C1 segment of cervical spinal cord (tissue), 14 donors: ENCODE results near the gene TMEM145.
"Not testable (repeated sequence)": the region's sequence is repeated elsewhere in the genome, so short reads cannot be mapped to it uniquely, and the experiment has no call there.

Experiments used
- DNase-seq, 14 donors: peaks; one replicate each; lab custom pipeline; 2025; lab: John Stamatoyannopoulos, UW

Gene TMEM145

DNA sequence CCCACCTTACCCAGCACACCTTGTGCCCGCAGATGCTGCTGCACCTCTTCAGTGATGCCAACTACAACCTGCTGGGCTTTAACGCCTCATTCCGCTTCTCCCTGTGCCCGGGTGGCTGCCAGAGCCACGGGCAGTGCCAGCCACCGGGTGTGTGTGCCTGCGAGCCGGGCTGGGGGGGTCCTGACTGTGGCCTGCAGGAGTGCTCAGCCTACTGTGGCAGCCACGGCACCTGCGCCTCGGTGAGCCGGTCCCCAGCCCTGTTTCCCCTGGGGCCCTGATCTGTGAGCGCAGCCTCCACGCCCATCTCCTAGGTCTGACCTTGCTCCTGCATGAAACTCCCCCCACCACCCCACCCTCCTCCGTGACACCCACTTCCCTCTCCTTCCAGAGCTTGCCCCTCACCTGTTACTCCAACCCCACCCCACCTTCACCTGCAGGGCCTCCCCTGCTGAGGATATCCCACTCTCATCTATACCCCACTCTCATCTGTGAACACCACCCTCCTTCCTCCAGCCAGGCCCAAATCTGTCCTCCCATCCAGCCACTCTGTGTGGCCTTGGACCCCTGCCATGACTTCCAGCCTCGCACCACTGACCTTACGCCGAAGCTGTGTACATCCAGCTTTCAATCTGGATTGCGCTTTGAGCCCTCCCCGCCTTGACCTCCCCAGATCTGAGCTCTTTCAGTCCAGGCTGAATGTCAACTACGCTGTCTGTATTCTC lies 21.0 kb downstream of the TMEM145 start:
- DNase-seq, result peak in 1 of 14 donors; percentile 51

- DNase-seq, result peak in 1 of 14 donors; percentile 68
These were observed 21.7 kb downstream of the TMEM145 start for GRCh38 chr19:42334697-42335373.

- no peak for DNase-seq
These were observed 22.3 kb downstream of the TMEM145 start for GRCh38 chr19:42335374-42335936.

DNA sequence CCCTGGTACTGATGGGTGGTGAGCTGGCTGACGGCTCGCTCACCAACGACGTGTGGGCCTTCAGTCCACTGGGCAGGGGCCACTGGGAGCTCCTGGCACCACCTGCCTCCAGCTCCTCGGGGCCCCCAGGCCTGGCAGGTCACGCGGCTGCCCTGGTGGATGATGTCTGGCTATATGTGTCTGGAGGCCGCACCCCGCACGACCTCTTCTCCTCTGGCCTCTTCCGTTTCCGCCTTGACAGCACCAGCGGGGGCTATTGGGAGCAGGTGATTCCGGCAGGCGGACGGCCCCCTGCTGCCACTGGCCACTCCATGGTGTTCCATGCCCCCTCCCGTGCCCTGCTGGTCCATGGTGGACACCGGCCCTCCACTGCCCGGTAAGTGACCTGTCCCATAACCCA lies 22.9 kb downstream of the TMEM145 start:
- no peak for DNase-seq

DNA sequence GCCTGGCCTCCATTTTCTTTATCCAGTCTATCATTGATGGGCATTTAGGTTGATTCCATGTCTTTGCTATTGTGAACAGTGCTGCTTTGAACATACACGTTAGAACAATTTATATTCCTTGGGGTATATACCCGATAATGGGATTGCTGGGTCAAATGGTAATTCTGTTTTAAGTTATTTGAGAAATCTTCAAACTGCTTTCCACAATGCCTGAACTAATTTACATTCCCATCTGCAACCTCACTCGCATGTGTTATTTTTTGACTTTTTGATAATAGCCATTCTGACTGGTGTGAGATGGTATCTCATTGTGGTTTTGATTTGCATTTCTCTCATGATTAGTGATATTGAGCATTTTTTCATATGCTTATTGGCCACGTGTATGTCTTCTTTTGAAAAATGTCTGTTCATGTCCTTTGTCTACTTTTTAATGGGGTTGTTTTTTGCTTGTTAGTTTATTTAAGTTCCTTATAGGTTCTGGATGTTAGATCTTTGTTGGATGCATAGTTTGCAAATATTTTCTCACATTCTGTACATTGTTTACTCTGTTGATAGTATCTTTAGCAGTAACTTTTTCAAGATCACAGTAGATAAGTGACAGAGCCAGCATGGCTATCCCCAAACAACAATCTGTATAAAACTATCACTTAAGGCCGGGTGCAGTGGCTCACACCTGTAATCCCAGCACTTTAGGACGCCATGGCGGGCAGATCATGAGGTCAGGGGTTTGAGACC lies 26.2 kb downstream of the TMEM145 start:
- not testable (repeated sequence) for DNase-seq

- DNase-seq, result not testable (repeated sequence)
These were observed 26.8 kb downstream of the TMEM145 start for GRCh38 chr19:42339922-42340321.

- no peak for DNase-seq
These were observed 30.4 kb downstream of the TMEM145 start for GRCh38 chr19:42343344-42344110.

DNA sequence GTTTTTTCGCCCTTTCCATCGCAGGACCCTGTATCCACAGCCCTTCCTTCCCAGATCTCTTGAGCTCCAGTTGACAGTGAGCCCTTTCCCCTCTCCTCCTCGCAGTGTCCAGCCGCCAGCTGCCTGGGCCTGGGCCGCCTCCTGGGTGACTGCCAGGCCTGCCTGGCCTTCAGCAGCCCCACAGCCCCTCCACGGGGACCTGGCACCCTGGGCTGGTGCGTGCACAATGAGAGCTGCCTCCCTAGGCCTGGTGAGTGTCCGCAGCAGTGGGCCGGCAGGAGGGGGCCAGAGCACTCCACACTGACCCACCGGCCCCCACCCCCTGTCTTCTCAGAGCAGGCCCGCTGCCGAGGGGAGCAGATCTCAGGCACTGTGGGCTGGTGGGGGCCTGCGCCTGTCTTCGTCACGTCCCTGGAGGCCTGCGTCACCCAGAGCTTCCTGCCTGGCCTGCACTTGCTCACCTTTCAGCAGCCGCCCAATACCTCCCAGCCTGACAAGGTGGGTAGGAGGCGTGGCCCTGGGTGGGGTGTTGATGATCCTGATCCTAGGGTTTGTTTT lies 31.3 kb downstream of the TMEM145 start:
- no peak for DNase-seq

DNA sequence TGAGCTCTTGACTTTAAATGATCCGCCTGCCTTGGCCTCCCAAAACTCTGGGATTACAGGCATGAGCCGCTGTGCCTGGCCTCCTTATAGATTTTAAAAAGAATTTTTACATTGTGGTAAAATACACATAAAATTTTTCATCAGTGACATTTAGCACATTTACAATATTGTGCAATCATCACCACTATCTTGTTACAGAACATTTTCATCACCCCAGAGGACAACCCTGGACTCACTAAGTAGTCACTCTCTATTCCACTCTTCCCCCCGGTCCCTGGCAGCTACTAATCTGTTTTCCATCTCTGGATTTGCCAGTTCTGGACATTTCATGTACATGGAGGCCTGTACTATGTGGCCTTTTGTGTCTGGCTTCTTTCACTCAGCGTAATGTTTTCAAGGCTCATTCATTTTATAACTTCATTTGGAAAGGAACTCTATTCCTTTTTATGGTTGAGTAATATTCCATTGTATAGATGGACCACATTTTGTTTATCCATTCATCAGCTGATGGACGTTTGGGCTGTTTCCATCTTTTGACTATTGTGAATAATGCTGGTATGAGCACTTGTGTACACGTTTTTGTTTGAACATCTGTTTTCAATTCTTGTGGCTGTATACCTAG lies 32.2 kb downstream of the TMEM145 start:
- no peak for DNase-seq

- DNase-seq, result no peak
These were observed 35.1 kb downstream of the TMEM145 start for GRCh38 chr19:42348211-42348610.

DNA sequence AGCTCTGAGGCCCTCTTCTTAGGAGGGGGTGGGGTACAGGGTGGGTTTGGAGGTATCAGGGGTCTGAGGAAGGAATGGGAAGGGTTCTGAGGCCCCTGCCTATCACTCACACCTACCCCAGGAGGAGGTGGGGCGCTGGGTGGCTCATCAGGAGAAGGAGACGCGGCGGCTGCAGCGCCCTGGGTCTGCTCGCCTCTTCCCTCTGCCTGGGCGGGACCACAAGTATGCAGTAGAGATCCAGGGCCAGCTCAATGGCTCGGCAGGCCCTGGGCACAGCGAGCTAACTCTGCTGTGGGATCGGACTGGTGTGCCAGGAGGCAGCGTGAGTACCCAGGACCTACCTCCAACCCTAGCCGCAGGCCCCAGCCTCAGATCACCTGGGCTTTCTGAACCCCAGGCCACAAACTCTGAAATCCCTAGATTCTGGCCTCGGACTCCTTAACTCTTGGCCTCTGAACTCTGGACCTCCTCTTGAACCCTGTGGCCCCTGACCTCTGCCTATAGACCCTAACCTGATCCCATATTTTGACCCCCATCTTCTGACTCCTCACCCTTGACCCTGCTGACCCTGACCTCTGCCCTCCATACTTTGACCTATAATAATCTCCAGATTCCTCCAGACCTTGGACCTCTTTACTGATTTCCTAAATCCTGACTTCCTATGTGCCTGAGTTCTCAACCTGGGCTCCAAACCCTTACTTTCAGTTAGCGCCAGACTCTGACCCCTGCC lies 36.4 kb downstream of the TMEM145 start:
- DNase-seq, result no peak

GRCh38 chr19:42350417-42350816 lies 37.3 kb downstream of the TMEM145 start:
- no peak for DNase-seq

DNA sequence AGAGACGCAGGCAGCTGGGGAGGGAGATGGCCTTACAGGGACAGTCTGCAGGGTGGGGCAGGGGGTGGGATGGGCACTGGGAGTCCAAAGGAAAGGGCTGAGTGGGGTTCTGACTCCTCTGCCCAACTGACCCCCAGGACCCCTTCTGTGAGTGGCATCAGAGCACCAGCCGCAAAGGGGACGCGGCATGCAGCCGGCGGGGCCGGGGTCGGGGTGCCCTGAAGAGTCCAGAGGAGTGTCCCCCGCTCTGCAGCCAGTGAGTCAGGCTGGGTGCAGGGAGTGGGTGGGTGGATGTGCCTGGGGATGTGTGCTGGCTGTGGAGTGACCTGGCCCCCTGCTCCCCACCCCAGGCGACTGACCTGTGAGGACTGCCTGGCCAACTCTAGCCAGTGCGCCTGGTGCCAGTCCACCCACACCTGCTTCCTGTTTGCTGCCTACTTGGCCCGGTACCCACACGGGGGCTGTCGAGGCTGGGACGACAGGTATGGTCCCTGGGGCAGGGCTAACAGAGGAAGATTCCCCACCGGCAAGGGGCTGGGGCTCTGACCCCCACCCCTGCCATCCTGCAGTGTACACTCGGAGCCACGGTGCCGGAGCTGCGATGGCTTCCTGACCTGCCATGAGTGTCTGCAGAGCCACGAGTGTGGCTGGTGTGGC lies 38.1 kb downstream of the TMEM145 start:
- no peak for DNase-seq

DNA sequence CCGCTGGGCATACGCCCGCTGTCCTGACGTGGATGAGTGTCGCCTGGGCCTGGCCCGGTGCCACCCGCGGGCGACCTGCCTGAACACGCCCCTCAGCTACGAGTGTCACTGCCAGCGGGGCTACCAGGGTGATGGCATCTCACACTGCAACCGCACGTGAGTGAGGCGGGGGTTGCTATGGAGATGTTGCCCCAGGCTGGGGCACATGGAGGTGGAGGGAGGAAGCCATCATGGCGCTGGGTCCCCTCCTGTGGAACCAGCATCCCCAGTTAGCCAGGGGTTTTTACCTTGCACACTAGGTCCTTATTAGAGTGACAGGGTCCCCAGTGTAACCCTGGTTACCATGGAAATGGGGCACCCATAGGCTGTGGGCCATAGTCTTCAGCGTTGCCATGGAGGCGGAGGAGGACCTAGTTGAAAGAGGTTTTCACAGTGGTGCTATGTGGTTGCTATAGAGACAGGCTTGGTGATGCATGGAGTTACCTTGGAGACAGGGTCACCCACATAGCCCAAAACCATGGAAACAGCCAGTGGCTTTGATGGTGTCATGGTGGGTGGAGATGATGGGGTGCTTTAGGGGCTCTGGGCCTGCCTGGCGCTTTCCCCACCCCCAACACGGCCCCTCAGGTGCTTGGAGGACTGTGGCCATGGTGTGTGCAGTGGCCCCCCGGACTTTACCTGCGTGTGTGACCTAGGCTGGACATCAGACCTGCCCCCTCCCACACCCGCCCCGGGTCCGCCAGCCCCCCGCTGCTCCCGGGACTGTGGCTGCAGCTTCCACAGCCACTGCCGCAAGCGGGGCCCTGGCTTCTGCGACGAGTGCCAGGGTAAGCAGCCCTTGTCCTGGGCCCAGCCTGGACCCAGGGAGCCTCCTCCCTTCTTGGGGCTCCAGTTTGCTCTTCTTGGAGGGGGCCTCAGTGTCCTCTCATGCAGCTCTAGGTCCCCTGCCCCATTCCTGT lies 39.5 kb downstream of the TMEM145 start:
- peak in 9 of 14 donors; percentile 11 to 68 (median 30) for DNase-seq

DNA sequence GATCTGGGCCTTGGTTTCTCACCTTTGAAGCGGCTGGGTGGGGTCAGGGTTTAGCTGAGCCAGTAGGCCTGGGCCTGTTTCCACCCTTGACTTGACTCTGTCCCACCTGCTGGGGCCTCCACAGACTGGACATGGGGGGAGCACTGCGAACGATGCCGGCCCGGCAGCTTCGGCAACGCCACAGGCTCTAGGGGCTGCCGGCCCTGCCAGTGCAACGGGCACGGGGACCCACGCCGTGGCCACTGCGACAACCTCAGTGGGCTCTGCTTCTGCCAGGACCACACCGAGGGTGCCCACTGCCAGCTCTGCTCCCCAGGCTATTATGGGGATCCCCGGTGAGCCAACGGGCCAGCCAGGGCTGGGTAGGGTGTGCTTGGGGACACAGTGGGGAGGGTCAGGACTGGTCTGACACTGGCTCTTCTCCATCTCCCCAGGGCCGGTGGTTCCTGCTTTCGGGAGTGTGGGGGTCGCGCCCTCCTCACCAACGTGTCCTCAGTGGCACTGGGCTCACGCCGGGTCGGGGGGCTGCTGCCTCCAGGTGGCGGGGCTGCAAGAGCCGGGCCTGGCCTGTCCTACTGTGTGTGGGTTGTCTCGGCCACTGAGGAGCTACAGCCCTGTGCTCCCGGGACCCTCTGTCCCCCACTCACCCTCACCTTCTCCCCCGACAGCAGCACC lies 40.4 kb downstream of the TMEM145 start:
- no peak for DNase-seq

GRCh38 chr19:42355896-42356295 lies 42.8 kb downstream of the TMEM145 start:
- DNase-seq, result no peak

DNA sequence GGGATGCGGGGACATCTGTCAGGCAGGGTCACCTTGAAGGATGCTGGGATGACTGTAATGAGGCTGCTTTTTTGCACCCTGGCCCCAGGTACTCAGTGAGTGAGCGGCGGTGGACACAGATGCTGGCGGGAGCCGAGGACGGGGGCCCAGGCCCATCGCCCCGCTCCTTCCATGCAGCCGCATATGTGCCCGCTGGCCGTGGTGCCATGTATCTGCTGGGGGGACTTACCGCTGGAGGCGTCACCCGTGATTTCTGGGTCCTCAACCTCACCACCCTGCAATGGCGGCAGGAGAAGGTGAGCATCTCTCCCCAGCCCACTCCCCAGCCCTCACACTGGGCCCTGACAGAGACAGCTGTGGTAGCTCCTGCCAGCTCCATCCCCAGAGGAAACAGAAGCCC lies 43.6 kb downstream of the TMEM145 start:
- no peak for DNase-seq

DNA sequence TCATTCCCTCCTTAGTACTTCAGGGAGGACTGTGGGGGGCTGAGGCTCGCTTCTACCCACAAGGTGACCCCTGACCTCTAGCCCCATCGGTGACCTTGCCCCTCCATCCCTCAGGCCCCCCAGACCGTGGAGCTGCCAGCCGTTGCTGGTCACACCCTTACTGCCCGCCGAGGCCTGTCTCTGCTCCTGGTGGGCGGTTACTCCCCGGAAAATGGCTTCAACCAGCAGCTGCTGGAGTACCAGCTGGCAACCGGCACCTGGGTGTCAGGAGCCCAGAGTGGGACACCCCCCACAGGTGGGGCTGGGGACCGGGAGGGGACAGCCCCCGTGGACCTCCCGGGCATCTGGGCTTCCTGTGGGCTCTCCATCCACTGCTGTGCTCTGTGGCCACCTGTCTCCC lies 44.2 kb downstream of the TMEM145 start:
- DNase-seq, result no peak
